Trophoblast cell (in vitro differentiated cells and primary cell): Measurements from ENCODE around the gene UNC80.

Experiments used
- DNase-seq, 2 donors: peaks; one replicate each; pipeline ENCODE4 v3.0.0-alpha.2; 2016
- H2AFZ ChIP-seq: 2 replicates; pipeline ENCODE4 v1.6.1; 2013; ENCODE audit warnings: low read length, moderate library complexity, mild to moderate bottlenecking; ENCODE audit not compliant: insufficient read depth, poor library complexity
- H2AK5ac ChIP-seq: 2 replicates; pipeline ENCODE4 v1.6.1; 2013; ENCODE audit warnings: mild to moderate bottlenecking, low read length
- H2BK120ac ChIP-seq: 2 replicates; pipeline ENCODE4 v1.6.1; 2013; ENCODE audit warnings: low read length, mild to moderate bottlenecking, moderate library complexity; ENCODE audit not compliant: insufficient read depth, poor library complexity
- H2BK12ac ChIP-seq: 2 replicates; pipeline ENCODE4 v1.6.1; 2013; ENCODE audit warnings: mild to moderate bottlenecking, low read length, moderate library complexity
- H2BK5ac ChIP-seq: 2 replicates; pipeline ENCODE4 v1.6.1; 2013; ENCODE audit warnings: low read length, low read depth, moderate library complexity, mild to moderate bottlenecking; ENCODE audit not compliant: poor library complexity
- H3K14ac ChIP-seq: 2 replicates; pipeline ENCODE4 v1.6.1; 2013; ENCODE audit warnings: mild to moderate bottlenecking, low read length
- H3K18ac ChIP-seq: 2 replicates; pipeline ENCODE4 v1.6.1; 2013; ENCODE audit warnings: mild to moderate bottlenecking, low read length
- H3K23ac ChIP-seq: 2 replicates; pipeline ENCODE4 v1.6.1; 2013; ENCODE audit warnings: low read length
- H3K27ac ChIP-seq: 2 replicates; pipeline ENCODE4 v1.5.1; 2013; ENCODE audit warnings: low read depth, mild to moderate bottlenecking, inconsistent platforms, low read length, moderate library complexity
- H3K27me3 ChIP-seq: 2 replicates; pipeline ENCODE4 v1.6.1; 2013; ENCODE audit warnings: inconsistent platforms, mild to moderate bottlenecking, low read length, moderate library complexity; ENCODE audit not compliant: insufficient read depth
- H3K36me3 ChIP-seq, 2 experiments: 1 replicate in 1 of 2; 2 replicates in 1 of 2; pipeline ENCODE4 v1.6.1; 2013; ENCODE audit warnings: low read length in 2 of 2, mild to moderate bottlenecking in 2 of 2, moderate library complexity in 1 of 2; ENCODE audit not compliant: insufficient read depth in 2 of 2, control insufficient read depth in 1 of 2
- H3K4ac ChIP-seq: 2 replicates; pipeline ENCODE4 v1.6.1; 2013; ENCODE audit warnings: low read depth, mild to moderate bottlenecking, low read length, moderate library complexity
- H3K4me1 ChIP-seq, 2 experiments: 1 replicate in 1 of 2; 2 replicates in 1 of 2; pipeline ENCODE4 v1.6.1; 2013; ENCODE audit warnings: low read length in 2 of 2, mild to moderate bottlenecking in 2 of 2, moderate library complexity in 1 of 2; ENCODE audit not compliant: insufficient read depth in 2 of 2, control insufficient read depth in 1 of 2
- H3K4me2 ChIP-seq: 2 replicates; pipeline ENCODE4 v1.6.1; 2013; ENCODE audit warnings: inconsistent platforms, mild to moderate bottlenecking, low read length, moderate library complexity
- H3K4me3 ChIP-seq: 2 replicates; pipeline ENCODE4 v1.5.1; 2013; ENCODE audit warnings: mild to moderate bottlenecking, low read depth, low read length, inconsistent platforms
- H3K79me1 ChIP-seq: one replicate; pipeline ENCODE4 v1.6.1; 2013; ENCODE audit warnings: low read length
- H3K79me2 ChIP-seq: 2 replicates; pipeline ENCODE4 v1.6.1; 2013; ENCODE audit warnings: low read length, mild to moderate bottlenecking; ENCODE audit not compliant: control insufficient read depth, insufficient read depth, poor library complexity
- H3K9ac ChIP-seq: 2 replicates; pipeline ENCODE4 v1.6.1; 2013; ENCODE audit warnings: mild to moderate bottlenecking, low read length
- H3K9me3 ChIP-seq: 2 replicates; pipeline ENCODE4 v1.6.1; 2013; ENCODE audit warnings: low read depth, mild to moderate bottlenecking, control low read depth, inconsistent platforms, low read length; ENCODE audit not compliant: insufficient read depth
- H4K12ac ChIP-seq: 2 replicates; pipeline ENCODE4 v1.6.1; 2013; ENCODE audit warnings: low read depth, mild to moderate bottlenecking, low read length, moderate library complexity
- H4K8ac ChIP-seq: 2 replicates; pipeline ENCODE4 v1.6.1; 2013; ENCODE audit warnings: low read depth, mild to moderate bottlenecking, low read length, moderate library complexity
- H4K91ac ChIP-seq: one replicate; pipeline ENCODE4 v1.6.1; 2013; ENCODE audit warnings: low read depth, mild to moderate bottlenecking, low read length, moderate library complexity
- WGBS: extraction: QIAGEN DNeasy Blood & Tissue Kit; methylation state at CpG from one replicate; pipeline ENCODE4 v1.1.7; 2013; ENCODE audit warnings: missing lambda C conversion rate; ENCODE audit not compliant: insufficient read length, insufficient coverage; ENCODE audit errors: extremely low coverage; 5-methylcytosine and 5-hydroxymethylcytosine counted together

The UNC80 gene

DNA sequence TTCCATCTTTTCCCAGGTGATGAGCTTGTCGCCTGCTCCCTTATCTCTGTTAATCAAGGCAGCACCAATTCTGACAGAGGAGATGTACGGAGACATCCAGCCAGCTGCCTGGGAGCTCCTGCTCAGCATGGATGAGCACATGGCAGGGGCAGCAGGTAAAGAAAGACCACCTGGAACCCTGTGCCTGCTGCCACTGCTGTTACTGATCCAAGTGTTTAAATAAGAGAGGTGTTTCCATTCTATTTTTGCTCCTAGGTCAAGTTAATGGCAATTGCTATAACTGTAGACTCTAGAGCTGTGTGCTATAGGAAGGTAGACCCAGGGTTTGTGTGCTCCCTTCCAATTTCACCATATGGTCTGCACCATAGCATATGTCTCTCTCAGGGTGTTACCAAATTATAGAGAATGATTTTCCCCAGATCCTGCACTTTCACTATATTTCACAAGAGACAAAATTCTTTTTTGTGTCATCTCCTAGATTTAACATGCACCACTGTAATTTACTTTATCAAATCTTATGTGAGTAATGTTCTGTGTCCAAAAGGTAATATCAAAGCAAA is 142.2 kb downstream of the UNC80 start:
- Histone ChIP-seq H2AFZ (no peak overlapping the region), H3K4me1 (peaks cover 0 to 3% of the 10 kb centered on the region in 2 experiments), H3K4me3 (no peak overlapping the region), H4K8ac (no peak overlapping the region), H3K79me2 (no peaks in the 10 kb centered on the region), H2AK5ac (no peak overlapping the region), H3K9ac (no peak overlapping the region), H2BK5ac (no peak overlapping the region), H3K9me3 (no peaks in the 10 kb centered on the region), H3K4me2 (no peak overlapping the region), H3K4ac (no peak overlapping the region), H4K91ac (no peak overlapping the region), H3K27ac (no peak overlapping the region), H3K79me1 (no peaks in the 10 kb centered on the region), H3K23ac (no peak overlapping the region), H3K18ac (no peak overlapping the region), H4K12ac (no peak overlapping the region), H3K36me3 (no peaks in the 10 kb centered on the region), H2BK120ac (no peak overlapping the region), H3K14ac (no peak overlapping the region), H2BK12ac (no peak overlapping the region), H3K27me3 (no peaks in the 10 kb centered on the region)
- no peak for DNase-seq
- WGBS = no CpG with 5 or more reads among the region's 2 CpGs

DNA sequence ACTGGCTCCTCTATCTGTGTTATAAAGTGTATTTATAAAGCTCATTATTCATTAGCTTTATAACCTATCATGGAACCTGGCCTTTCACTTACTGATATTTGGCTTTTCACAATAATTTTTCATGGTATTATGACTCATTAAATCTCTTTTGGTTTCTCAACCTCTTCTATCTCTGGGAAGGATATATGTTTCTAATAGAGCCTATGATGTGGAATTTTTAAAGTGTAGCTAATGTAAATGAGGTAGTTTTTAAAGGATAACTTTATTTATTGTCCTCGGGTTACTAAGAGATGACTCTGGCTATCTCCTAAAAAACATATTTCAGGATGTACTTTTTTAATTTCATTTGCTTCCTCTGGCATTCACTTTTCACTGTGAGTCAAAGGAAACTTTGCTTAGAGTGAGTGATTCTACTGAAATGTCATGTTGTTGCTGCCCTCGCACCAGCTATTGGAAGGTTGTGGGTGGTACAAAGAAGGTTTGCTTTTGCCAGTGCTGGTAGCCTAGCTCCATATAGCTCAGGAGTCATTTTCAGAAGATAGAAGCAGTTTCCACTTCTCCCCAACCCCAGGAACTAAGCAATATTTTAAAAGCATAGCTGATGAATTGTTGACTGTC is 145.6 kb downstream of the UNC80 start:
- DNase-seq = no peak
- H2BK5ac ChIP-seq = no peak overlapping the region
- H3K4me2 ChIP-seq = no peak overlapping the region
- H4K91ac ChIP-seq = no peak overlapping the region
- no peak overlapping the region for H3K18ac ChIP-seq
- no peak overlapping the region for H2AK5ac ChIP-seq
- no peaks in the 10 kb centered on the region for H3K36me3 ChIP-seq
- no peak overlapping the region for H3K9ac ChIP-seq
- no peak overlapping the region for H2BK120ac ChIP-seq
- H3K4me3 ChIP-seq = no peak overlapping the region
- no peaks in the 10 kb centered on the region for H3K27me3 ChIP-seq
- no CpG with 5 or more reads among the region's 2 CpGs for WGBS
- no peaks in the 10 kb centered on the region for H3K79me1 ChIP-seq
- H3K79me2 ChIP-seq = no peaks in the 10 kb centered on the region
- no peak overlapping the region for H2AFZ ChIP-seq
- no peaks in the 10 kb centered on the region for H3K9me3 ChIP-seq
- peaks cover 0 to 3% of the 10 kb centered on the region in 2 experiments for H3K4me1 ChIP-seq
- H3K14ac ChIP-seq = no peak overlapping the region
- H2BK12ac ChIP-seq = no peak overlapping the region
- no peak overlapping the region for H4K8ac ChIP-seq
- no peak overlapping the region for H3K4ac ChIP-seq
- H4K12ac ChIP-seq = no peak overlapping the region
- no peak overlapping the region for H3K23ac ChIP-seq
- H3K27ac ChIP-seq = no peak overlapping the region

DNA sequence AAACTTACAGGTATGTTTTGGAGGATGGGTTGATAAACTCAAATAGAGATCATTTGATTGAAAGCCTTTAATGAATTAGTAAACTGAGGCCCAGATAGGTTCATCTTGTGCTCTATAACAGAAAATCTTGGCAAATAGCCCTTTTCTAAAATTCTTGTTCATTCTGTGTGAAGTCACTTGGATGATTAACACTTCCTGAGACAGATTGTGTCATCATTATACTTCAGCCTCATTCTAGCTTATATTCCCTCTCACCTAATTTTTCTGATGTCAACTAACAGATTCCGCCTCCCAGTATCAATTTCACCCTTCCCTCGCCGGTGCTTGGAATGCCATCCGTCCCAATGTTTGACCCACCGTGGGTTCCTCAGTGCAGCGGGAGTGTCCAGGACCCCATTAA is 146.6 kb downstream of the UNC80 start:
- Histone ChIP-seq H4K12ac (no peak overlapping the region), H3K79me1 (no peaks in the 10 kb centered on the region), H2AFZ (no peak overlapping the region), H4K91ac (no peak overlapping the region), H3K4me1 (peaks cover 0 to 3% of the 10 kb centered on the region in 2 experiments), H3K14ac (no peak overlapping the region), H3K23ac (no peak overlapping the region), H2BK120ac (no peak overlapping the region), H3K9ac (no peak overlapping the region), H2AK5ac (no peak overlapping the region), H3K27me3 (no peaks in the 10 kb centered on the region), H3K18ac (no peak overlapping the region), H3K4ac (no peak overlapping the region), H2BK12ac (no peak overlapping the region), H2BK5ac (no peak overlapping the region), H3K27ac (no peak overlapping the region), H3K4me3 (no peak overlapping the region), H3K9me3 (no peaks in the 10 kb centered on the region), H3K79me2 (no peaks in the 10 kb centered on the region), H4K8ac (no peak overlapping the region), H3K4me2 (no peak overlapping the region), H3K36me3 (no peaks in the 10 kb centered on the region)
- no CpG with 5 or more reads among the region's 6 CpGs for WGBS
- no peak for DNase-seq

DNA sequence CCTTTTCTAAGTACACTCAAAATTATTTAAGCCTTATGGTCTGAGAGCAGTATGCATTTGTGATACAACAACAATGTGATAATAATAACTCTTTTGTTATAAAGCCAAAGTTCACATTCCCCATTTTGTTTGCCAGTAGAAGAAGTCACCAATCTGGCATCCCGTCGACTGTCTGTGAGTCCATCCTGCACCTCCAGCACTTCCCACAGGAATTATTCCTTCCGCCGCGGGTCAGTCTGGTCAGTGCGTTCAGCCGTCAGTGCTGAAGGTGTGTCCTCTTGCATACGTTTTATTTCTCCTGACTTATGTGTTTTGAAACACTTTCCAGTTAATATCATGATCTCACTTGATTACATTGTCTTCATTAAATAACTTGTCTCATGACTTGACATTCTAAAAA is 150.5 kb downstream of the UNC80 start:
- H3K9ac ChIP-seq = no peak overlapping the region
- H2AFZ ChIP-seq = no peak overlapping the region
- no CpG with 5 or more reads among the region's 8 CpGs for WGBS
- H3K79me1 ChIP-seq = no peaks in the 10 kb centered on the region
- H4K12ac ChIP-seq = no peak overlapping the region
- no peak overlapping the region for H3K14ac ChIP-seq
- H3K79me2 ChIP-seq = no peaks in the 10 kb centered on the region
- no peak overlapping the region for H3K4me2 ChIP-seq
- H3K4me3 ChIP-seq = no peak overlapping the region
- no peaks in the 10 kb centered on the region for H3K27me3 ChIP-seq
- no peaks in the 10 kb centered on the region for H3K9me3 ChIP-seq
- H3K4ac ChIP-seq = no peak overlapping the region
- H4K91ac ChIP-seq = no peak overlapping the region
- no peak for DNase-seq
- H2BK5ac ChIP-seq = no peak overlapping the region
- no peak overlapping the region for H2AK5ac ChIP-seq
- H3K36me3 ChIP-seq = no peaks in the 10 kb centered on the region
- no peak overlapping the region for H2BK12ac ChIP-seq
- H3K18ac ChIP-seq = no peak overlapping the region
- peaks cover 0 to 3% of the 10 kb centered on the region in 2 experiments for H3K4me1 ChIP-seq
- no peak overlapping the region for H4K8ac ChIP-seq
- H3K23ac ChIP-seq = no peak overlapping the region
- no peak overlapping the region for H2BK120ac ChIP-seq
- no peak overlapping the region for H3K27ac ChIP-seq
